Smooth muscle cell (in vitro differentiated cells): Measurements from ENCODE around the gene SCNN1B. TPM values are rescaled to one million over a fixed set of nuclear protein-coding genes. Genes with fewer than 3 reads are reported as not detected.

Source experiments
- DNase-seq: peaks from one replicate; lab custom pipeline; 2025; ENCODE audit not compliant: unreplicated experiment; lab: John Stamatoyannopoulos, UW
- H2AFZ ChIP-seq: fragments of 200-600 bp; sonication (generic); 2 replicates; pipeline ENCODE4 v1.6.0; 2016; ENCODE audit warnings: antibody characterized with exemption, low read depth, mild to moderate bottlenecking
- H3F3A ChIP-seq: fragments of 200-600 bp; sonication (generic); 2 replicates; pipeline ENCODE4 v1.6.0; 2017; ENCODE audit warnings: antibody characterized with exemption, low read depth
- H3K27ac ChIP-seq: fragments of 200-600 bp; sonication (generic); 2 replicates; pipeline ENCODE4 v1.5.1; 2016; ENCODE audit warnings: low read depth, mild to moderate bottlenecking
- H3K27me3 ChIP-seq: fragments of 200-600 bp; sonication (generic); 2 replicates; pipeline ENCODE4 v1.6.1; 2016; ENCODE audit warnings: low read depth, mild to moderate bottlenecking
- H3K36me3 ChIP-seq: fragments of 200-600 bp; sonication (generic); 2 replicates; pipeline ENCODE4 v1.5.1; 2016; ENCODE audit warnings: low read depth
- H3K4me1 ChIP-seq: fragments of 200-600 bp; sonication (generic); 2 replicates; pipeline ENCODE4 v1.5.1; 2016; ENCODE audit warnings: low read depth
- H3K4me2 ChIP-seq: fragments of 200-600 bp; sonication (generic); 2 replicates; pipeline ENCODE4 v1.6.0; 2016; ENCODE audit warnings: mild to moderate bottlenecking
- H3K4me3 ChIP-seq: fragments of 200-600 bp; sonication (generic); 2 replicates; pipeline ENCODE4 v1.5.1; 2016; ENCODE audit warnings: mild to moderate bottlenecking
- H3K79me2 ChIP-seq: fragments of 200-600 bp; sonication (generic); 2 replicates; pipeline ENCODE4 v1.6.0; 2016; ENCODE audit warnings: low read depth, mild to moderate bottlenecking
- H3K9ac ChIP-seq: fragments of 200-600 bp; sonication (generic); 2 replicates; pipeline ENCODE4 v1.6.0; 2016; ENCODE audit warnings: low read depth
- H3K9me3 ChIP-seq: fragments of 200-600 bp; sonication (generic); replicated peaks from 2 replicates; pipeline ENCODE4 v1.5.1; 2016; ENCODE audit warnings: low read depth
- H4K20me1 ChIP-seq: fragments of 200-600 bp; sonication (generic); 2 replicates; pipeline ENCODE4 v1.6.0; 2016; ENCODE audit warnings: low read depth
- CTCF ChIP-seq: fragments of 200-600 bp; sonication (generic); IDR thresholded peaks from 2 replicates; pipeline ENCODE4 v1.5.1; 2017; ENCODE audit warnings: borderline replicate concordance, mild to moderate bottlenecking, antibody characterized with exemption; ENCODE audit not compliant: insufficient read depth, poor library complexity, severe bottlenecking
- WGBS: methylation state at CpG from one replicate; pipeline ENCODE4 v1.1.7; 2016; ENCODE audit warnings: low lambda C conversion rate; 5-methylcytosine and 5-hydroxymethylcytosine counted together
- polyA plus RNA-seq: library from polyadenylated mRNA; unstranded; fragments of >200 nt; fragmentation: Nextera tagmentation; extraction: Ambion mirVana; gene quantifications from 2 replicates; pipeline ENCODE4 v1.2.1, GENCODE V29; 2016
- total RNA-seq: library from RNA; depleted of rRNA; stranded (reverse); fragments of >200 nt; gene quantifications from 2 replicates; pipeline ENCODE4 v1.2.3, GENCODE V29; 2014

SCNN1B gene
- total and polyA plus RNA-seq, 2 experiments from 2014 or later: not detected

DNA sequence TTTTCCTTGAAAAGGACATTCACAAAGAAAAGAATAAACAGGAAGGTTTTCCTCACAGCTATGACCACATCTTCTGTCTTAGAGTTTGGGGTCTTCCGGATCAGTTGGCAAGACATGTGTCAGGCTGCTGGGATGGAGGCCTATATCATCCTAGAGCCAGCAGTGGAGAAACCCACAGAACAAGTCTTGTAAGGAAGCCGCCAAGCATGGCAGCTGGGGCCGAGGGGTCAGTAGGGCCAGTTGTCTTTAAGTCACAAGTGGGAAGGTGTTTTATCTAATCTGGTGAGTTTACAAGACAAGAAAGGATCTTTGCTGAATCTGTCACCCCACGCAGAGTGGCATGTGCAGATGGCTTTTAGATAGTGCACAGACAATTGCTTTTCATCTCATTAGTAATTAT lies 25.7 kb downstream of the SCNN1B start:
- H2AFZ ChIP-seq: no peak overlapping the region
- no peaks in the 10 kb centered on the region for H3K36me3 ChIP-seq
- H3K4me1 ChIP-seq: no peaks in the 10 kb centered on the region
- no peaks in the 10 kb centered on the region for H3K9me3 ChIP-seq
- H3K4me2 ChIP-seq: no peak overlapping the region
- no peak overlapping the region for H3K27ac ChIP-seq
- no peak for TF ChIP-seq CTCF
- WGBS: 85% methylated on average over 4 of the region's 4 CpGs
- no peak overlapping the region for H3K9ac ChIP-seq
- no peak overlapping the region for H3K4me3 ChIP-seq
- H3F3A ChIP-seq: no peaks in the 10 kb centered on the region
- H4K20me1 ChIP-seq: no peaks in the 10 kb centered on the region
- no peak for DNase-seq
- no peaks in the 10 kb centered on the region for H3K79me2 ChIP-seq
- H3K27me3 ChIP-seq: no peaks in the 10 kb centered on the region

GRCh38 chr16:23330161-23330560 lies 28.1 kb downstream of the SCNN1B start:
- H3K27me3 ChIP-seq: no peaks in the 10 kb centered on the region
- H3K4me1 ChIP-seq: no peaks in the 10 kb centered on the region
- no peak overlapping the region for H3K9ac ChIP-seq
- no peak overlapping the region for H3K4me2 ChIP-seq
- H4K20me1 ChIP-seq: no peaks in the 10 kb centered on the region
- H3K79me2 ChIP-seq: no peaks in the 10 kb centered on the region
- H2AFZ ChIP-seq: no peak overlapping the region
- H3F3A ChIP-seq: no peaks in the 10 kb centered on the region
- DNase-seq: no peak
- no peaks in the 10 kb centered on the region for H3K36me3 ChIP-seq
- H3K4me3 ChIP-seq: no peak overlapping the region
- no peak for TF ChIP-seq CTCF
- no peaks in the 10 kb centered on the region for H3K9me3 ChIP-seq
- WGBS: 87% methylated on average over 8 of the region's 8 CpGs
- no peak overlapping the region for H3K27ac ChIP-seq

- H3K9me3 ChIP-seq: no peaks in the 10 kb centered on the region
- no peaks in the 10 kb centered on the region for H3K36me3 ChIP-seq
- H3K79me2 ChIP-seq: no peaks in the 10 kb centered on the region
- H3K27ac ChIP-seq: no peak overlapping the region
- no peaks in the 10 kb centered on the region for H3F3A ChIP-seq
- H3K4me2 ChIP-seq: no peak overlapping the region
- no peak overlapping the region for H2AFZ ChIP-seq
- no peaks in the 10 kb centered on the region for H3K27me3 ChIP-seq
- no peaks in the 10 kb centered on the region for H3K4me1 ChIP-seq
- no peak overlapping the region for H3K9ac ChIP-seq
- no peak overlapping the region for H3K4me3 ChIP-seq
- DNase-seq: no peak
- H4K20me1 ChIP-seq: no peaks in the 10 kb centered on the region
- TF ChIP-seq CTCF: no peak
- WGBS: 90% methylated on average over 11 of the region's 11 CpGs
Observed at GRCh38 chr16:23330583-23331249, 28.6 kb downstream of the SCNN1B start.

DNA sequence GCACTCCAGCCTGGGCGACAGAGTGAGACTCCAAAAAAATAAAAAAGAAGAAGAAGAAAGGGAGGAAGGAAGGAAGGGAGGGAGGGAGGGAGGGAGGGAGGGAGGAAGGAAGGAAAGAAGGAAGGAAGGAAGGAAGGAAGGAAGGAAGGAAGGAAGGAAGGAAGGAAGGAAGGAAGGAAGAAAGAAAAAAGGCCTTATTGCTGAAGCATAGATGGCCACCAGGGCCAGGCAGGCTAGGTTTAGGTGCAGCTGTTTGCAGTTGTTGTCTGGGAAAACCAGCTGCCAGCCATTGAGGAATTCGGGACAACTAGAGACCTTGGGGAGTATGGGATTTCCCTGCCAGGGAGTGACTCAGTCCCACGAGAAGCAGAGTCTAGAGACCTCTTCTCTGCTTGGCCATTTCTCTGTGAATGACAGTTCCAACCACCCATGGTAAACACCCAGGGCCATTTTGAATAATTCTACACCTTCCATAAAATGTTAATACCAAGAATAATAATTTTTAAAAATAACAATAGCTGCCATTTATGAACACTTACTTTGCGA lies 31.0 kb downstream of the SCNN1B start:
- no peak overlapping the region for H3K4me2 ChIP-seq
- H4K20me1 ChIP-seq: no peaks in the 10 kb centered on the region
- no peak for DNase-seq
- 81% methylated on average over 3 of the region's 4 CpGs for WGBS
- H3K4me3 ChIP-seq: no peak overlapping the region
- H3K4me1 ChIP-seq: no peaks in the 10 kb centered on the region
- no peak overlapping the region for H2AFZ ChIP-seq
- H3K9me3 ChIP-seq: no peaks in the 10 kb centered on the region
- H3K27me3 ChIP-seq: no peaks in the 10 kb centered on the region
- H3K36me3 ChIP-seq: no peaks in the 10 kb centered on the region
- TF ChIP-seq CTCF: no peak
- H3F3A ChIP-seq: no peaks in the 10 kb centered on the region
- H3K79me2 ChIP-seq: no peaks in the 10 kb centered on the region
- no peak overlapping the region for H3K27ac ChIP-seq
- H3K9ac ChIP-seq: no peak overlapping the region
